ENCODE data around the gene FEM1A.
"Not testable (repeated sequence)": the region's sequence is repeated elsewhere in the genome, so short reads cannot be mapped to it uniquely, and the experiment has no call there.

Gene FEM1A, protein sequence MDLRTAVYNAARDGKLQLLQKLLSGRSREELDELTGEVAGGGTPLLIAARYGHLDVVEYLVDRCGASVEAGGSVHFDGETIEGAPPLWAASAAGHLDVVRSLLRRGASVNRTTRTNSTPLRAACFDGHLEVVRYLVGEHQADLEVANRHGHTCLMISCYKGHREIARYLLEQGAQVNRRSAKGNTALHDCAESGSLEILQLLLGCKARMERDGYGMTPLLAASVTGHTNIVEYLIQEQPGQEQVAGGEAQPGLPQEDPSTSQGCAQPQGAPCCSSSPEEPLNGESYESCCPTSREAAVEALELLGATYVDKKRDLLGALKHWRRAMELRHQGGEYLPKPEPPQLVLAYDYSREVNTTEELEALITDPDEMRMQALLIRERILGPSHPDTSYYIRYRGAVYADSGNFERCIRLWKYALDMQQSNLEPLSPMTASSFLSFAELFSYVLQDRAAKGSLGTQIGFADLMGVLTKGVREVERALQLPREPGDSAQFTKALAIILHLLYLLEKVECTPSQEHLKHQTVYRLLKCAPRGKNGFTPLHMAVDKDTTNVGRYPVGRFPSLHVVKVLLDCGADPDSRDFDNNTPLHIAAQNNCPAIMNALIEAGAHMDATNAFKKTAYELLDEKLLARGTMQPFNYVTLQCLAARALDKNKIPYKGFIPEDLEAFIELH

DNA sequence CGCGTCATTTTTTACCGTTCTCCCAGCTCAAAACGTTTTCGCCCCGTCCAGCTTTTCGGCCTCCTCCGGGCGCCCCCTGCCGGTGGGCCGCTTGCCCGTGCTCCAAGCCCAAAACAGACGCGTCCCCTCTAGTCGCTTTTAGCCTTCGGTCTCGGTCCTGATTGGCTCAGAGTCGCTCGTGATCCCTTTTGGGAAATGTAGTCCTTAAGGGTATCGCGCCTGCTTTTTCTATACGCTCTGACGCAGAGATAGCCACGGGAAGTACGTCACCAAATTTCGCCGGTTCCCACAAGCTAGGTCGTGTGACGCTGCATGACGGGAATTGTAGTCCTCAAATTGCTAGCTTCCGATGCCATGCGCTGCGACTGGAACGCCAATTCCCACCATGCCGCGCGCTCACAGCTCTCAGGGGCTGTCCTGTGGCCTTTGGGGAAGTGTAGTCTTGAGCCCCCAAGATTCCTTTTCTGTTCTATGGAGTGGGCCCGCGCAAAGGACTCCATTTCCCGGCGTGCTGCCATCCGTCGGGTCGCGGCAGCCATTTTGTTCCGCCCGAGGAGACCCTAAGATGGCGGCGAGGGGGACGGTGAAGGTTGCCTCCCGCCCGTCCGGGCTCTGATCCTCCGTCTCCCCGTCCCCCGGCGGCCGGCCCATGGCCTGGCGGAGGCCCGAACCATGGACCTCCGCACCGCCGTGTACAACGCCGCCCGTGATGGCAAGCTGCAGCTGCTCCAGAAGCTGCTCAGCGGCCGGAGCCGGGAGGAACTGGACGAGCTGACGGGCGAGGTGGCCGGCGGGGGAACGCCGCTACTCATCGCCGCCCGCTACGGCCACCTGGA, at the start of gene FEM1A:
Gene FEM1A, plus strand, starts transcription at position 552 of the 836 bp plus-strand sequence. Its CDS starts 121 bp downstream, at position 673.
- DNase-seq = peak; percentile 100

DNA sequence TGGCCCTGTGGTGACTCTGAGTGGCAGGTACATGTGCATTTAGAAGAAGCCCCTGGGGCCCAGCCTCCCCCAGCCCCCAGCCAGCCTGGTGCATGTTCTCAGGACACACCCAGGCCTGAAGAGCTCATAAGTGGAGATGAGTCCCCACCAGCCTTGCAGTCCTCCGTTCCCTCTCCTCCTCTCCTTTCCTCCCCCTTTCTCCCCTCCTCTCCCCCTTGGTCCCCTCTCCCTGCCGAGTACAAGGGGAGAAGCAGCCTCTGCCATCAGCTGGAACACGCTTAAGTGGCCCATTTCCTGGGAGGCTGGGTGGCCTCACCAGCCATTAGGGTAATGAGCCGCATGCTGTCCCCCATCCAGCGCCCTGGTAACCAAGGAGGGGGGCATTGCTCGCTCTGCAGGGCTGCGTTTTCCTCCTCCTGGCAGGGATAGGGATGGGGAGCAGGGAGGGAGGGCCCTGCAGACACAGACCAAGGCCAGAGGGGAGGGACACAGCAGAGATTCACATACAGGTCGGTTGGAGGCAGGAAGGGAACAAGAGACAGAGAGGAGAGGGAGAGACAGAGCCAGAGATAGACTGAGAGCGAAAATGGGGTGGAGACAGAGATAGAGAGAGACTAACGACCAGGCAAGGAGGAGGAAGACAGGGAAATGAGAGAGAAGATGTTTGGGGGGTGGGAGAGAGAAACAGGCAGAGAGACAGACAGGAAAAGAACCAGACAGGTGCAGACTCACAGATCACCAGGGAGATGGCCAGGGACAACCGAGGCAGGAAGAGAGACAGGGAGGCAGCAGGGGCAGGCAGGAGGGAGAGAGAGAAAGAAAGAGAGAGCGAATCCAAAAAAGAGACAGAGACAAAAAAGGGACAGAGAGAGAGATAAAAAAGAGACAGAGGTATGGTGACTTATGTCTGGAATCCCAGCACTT, 48.5 kb upstream of the FEM1A start:
- DNase-seq = no peak

DNA sequence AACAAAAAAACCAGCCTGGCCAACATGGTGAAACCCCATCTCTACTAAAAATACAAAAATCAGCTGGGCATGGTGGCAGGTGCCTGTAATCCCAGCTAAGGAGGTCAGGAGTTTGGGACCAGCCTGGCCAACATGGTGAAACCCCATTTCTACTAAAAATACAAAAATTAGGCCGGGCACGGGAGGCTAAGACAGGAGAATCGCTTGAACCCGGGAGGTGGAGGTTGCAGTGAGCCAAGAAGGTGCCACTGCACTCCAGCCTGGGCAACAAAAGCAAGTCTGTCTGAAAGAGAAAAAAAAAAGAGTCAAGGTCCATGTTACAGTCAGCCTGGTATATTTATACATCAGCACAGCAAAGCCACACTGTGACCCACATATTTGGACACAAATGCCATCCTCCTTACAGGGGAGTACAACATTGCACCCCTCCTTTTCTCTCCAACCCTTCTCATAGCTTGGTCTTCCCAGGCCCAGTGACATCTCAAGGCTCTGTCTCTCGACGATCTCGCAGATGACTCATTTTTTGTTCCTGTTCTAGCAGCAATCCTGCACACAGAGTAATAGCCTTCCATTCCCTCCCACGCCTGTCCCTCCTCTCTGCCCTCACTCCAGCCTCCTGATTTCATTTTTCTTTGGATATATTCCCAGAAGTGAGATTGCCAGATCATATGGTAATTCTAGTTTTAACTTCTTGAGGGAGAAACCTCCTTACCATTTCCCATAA, 46.9 kb upstream of the FEM1A start:
- DNase-seq = no peak

DNA sequence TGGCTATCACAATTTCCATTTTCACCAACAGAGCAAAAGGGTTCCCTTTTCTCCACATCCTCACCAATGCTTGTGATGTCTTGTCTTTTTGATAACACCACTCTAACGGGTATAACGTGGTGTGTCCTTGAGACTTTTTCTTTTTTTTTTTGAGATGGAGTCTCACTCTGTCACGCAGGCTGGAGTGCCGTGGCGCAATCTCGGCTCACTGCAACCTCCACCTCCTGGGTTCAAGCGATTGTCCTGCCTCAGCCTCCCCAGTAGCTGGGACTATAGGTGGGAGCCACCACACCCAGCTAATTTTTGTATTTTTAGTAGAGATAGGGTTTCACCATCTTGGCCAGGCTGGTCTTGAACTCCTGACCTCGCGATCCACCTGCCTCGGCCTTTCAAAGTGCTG, 46.4 kb upstream of the FEM1A start:
- DNase-seq = not testable (repeated sequence)

DNA sequence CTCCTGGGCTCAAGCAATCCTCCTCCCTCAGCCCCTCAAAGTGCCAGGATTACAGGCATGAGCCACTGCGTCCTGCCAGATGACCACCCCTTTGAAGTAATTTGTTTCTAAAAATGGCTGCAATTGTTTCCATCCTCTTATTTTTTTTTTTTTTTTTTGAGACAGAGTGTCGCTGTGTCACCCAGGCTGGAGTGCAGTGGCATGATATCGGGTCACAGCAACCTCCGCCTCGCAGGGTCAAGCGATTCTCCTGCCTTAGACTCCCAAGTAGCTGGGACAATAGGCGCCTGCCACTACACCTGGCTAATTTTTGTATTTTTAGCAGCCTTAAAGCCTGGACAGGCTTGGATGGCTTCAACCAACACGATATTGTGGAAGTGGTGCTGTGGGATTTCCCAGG, 45.5 kb upstream of the FEM1A start:
- no peak for DNase-seq

DNA sequence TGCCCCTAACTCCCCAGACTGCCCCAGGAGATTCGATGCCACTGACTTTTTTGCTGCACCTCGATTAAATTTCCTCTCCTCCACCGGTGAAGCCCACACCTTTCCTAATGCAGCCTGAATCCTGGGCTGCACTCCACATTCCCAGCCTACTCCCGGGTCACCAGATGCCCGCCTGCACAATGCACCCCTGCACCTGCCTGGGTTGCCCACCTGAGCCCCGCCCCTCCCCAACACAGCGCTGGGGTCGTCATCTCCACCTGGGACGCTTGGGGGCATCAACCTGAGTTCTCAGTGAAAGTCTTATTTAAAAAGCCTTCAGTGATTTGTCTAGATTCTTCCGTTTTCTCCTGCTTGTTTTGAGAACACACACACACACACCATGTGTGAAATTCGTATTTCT, 43.3 kb upstream of the FEM1A start:
- DNase-seq = no peak

DNA sequence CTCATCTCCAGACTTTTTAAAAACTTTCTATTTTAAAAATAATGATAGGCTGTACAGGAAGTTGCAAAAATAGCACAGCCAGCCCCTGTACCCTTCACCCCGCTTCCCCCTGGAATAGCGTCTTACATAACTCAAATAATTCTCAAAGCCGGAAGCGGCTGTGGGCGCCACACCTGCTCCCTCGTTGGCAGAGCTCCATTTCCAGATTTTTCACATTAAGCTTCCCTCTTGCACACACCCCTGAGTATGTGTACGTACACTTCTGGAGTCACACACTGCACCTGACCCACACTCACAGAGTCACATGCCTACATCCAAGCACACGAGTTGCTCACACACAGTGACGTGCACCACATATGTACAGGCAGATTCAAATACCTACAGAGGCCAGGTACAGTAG, 42.9 kb upstream of the FEM1A start:
- DNase-seq = no peak

DNA sequence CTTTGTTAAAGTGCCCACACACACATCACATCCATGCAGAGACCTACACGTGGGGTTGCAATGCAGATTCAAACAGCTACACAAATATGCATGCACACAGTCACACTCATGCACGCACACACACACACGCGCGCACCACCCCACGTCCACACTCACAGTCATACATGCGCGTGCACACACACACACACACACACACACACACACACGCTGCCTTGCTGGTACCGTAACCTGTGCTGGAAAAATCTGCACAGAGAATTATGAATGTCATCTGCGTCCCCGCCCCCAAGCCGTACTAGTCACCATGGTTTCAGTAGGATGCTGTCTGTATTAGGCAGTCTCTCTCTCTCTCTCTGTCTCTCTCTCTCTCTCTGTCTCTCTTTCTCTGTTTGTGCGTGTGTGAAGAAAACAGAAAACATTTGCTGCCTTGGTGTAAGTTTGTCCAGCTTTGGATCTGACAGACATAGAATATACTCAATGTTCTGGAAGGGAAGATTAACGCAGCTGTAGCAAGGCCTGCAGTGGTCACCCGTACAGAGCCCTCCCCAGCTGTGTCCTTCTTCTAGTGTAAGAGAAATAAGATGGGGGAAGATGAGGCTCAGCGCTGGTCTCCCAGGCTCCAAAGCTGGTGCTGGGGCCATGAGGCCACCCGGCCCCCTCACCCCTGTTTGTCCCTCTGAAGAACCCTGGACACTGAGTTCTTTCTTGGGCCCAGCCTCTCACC, 41.5 kb upstream of the FEM1A start:
- DNase-seq = no peak

DNA sequence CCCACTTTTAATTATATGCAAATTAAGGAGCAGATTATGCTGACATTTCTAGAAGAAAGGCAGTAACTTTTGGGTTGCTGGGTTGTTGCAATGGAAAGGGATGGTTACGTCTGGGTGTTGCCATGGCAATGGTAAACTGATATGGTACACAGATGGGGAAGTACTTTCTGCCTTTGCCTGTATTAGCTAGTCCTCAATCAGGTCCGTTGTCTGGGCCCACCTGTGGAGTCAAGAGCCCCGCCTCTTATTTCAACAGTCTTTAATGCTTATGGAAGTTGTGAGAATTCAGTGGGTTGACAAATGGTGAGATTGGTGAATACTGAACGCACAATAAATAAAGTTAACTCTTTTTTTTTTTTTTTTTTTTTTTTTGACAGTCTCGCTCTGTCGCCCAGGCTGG, 37.3 kb upstream of the FEM1A start:
- DNase-seq = no peak

DNA sequence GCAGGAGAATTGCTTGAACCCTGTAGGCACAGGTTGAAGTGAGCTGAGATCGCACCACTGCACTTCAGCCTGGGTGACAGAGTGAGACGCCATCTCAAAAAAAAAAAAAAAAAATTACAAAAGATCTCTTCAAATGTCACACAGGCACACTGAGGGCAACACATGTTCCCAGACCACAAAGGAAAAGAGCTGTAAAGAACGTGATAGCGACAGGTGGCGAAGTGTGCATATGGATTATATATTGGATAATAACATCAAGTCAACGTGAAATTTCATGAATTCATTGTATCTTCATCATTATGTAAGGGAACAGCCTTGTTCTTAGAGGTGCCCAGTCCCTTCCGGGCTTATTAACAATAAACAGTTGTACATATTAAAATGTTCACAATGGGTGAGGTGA, 36.1 kb upstream of the FEM1A start:
- no peak for DNase-seq

DNA sequence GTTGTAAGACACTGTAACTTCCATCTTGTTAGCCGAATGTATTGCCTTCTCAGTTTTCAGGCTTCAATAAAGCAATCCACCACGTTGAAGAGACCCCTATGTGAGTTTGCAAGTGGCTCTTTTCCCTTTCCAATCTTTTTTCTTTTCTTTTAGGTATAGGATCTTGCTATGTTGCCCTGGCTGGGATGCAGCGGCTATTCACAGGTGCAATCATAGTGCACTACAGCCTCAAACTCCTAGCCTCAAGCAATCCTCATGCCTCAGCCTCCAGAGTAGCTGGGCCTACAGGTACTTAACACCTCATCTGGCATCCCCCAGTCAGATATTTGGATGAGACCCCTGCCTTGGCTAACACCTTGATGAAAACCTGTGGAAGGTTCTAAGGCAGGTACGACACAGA, 33.5 kb upstream of the FEM1A start:
- no peak for DNase-seq

DNA sequence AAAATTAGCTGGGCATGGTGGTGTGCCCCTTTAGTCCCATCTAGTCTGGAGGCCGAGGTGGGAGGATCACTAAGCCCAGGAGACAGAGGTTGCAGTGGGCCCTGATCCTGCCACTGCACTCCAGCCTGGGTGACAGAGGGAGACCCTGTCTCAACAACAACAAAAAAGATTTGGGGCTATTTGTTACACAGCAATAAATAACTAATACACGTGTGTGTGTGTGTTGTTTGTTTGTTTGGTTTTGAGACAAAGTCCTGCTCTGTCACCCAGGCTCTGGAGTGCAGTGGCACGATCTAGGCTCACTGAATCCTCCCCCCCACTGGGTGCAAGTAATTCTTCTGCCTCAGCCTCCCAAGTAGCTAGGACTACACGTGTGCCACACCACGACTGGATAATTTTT, 32.9 kb upstream of the FEM1A start:
- no peak for DNase-seq

DNA sequence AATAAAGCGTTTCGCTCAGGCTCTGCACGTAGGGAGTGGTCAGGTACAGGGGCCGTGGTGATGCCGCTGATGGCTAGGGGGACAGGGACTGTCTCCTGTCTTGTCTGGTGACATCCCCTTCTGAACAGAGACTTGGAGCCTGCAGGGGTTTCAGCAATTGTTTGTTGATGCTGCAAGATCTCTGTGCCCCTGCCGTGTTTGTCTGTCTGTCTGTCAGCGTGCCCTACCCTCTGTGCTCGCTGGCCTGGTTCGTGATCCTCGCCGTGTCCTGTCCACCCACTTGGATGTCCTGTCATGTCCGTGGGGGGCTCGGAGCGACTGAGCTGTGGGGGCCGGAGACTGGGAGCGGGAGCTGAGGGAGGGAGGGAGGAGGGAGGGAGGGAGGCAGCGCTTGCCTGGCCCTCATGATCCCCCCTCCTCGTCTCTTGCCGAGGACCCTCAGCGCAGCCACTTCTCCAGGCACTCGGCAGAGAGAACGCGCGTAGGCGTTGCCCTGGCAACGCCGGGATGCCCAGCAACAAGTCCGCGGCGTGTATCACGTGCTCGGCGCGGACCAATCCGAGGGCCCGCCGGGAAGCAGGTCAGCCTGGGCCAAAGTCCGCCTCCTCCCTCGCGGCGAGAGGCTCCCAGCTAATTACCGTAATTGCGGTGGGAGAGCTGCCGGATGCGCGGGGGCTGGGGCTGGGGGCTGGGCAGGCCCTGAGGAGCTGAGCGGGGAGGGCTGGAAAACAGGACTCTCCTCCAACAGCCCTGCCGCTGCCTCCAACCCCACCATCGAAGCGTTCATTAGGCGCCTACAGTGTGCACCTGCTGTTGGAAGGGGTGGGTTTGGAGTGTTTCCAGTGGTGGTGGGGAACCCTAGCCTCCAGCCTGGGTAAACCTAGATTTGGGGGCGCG, 31.9 kb upstream of the FEM1A start:
- peak; percentile 56 for DNase-seq

DNA sequence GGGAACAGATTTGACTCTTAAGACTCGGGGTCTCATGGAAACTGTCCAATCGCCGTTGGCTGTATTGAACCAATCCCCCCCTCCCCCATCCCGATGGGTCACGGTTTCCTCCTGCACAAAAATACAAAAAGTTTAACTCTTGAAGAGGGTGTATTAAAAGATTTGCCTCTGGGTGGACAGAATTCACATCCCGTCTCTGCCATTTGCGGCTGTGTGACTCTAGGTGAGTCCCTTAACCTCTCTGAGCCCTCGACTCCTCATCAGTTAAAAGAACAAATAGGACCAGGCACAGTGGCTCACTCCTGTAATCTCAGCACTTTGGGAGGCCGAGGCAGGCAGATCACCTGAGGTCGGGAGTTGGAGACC, 31.3 kb upstream of the FEM1A start:
- DNase-seq = no peak

DNA sequence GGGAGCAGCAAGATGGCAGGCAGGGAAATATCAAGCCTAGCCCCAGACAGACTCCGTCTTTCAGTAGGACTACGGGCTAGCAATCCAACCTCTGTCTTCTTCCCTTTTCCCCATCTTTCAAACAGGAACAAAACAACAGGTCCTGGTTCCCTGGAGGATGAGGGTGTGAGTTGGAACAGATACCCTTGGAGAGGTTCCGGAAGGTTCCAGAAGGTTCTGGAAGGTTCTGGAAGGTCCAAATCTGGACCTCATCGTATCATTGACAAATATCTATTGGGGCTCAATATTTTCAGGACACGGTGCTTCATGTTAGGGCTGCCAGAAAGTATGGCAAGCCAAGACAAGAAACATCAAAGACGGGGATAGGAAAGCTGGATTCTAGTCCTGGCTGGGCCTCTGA, 28.5 kb upstream of the FEM1A start:
- DNase-seq = no peak

DNA sequence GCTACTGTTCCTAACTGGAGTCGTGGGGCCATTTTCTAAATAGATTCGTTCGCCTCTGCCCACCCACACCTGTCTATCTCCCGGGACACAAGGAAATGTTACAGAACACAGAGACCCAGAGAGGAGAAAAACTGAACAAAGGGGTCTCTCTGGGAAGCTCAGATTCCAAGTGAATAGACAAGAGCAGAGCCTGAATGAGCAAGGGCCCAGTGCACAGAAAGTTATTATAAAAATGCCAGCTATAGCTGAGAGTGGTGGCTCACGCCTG, 27.2 kb upstream of the FEM1A start:
- DNase-seq = no peak

DNA sequence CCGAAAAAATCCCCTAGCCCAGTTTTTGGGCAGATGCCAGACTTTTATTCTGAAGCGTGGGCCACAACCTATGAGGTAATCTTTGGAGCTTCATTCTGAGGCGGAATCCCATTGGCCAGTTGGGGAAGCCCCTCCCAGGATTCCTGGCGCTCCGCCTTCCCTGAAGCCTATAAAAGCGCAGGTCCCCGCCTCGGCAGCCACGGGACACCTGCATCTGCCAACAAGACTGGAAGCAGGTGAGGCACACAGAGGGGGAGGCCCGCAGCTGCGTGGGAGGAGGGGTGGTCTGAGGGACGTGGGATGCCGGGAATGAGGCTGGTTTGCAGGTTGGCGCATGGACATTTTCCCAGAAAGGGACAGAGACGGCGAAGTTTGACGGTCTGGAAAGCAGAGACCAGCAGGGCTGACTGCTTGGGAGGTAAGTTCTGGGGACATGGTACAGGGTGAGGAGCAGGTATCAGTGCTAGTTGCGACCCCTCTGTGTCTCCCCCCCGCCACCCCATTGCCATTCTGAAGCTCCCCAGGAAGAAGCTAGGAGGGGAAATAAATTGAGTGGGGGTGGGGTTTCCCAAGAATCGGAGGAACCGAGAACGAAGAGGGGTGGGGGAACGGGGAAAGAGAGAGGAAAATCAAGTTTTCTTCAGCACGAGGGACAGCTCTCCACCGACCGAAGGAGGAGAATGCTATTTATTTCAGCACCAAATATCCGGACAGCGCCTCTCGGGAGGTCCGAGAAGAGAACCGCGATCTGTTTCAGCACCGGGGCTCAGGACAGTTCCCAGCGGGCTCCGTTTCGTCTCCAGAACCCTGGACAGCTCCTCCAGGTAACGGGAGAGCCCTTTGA, 22.4 kb upstream of the FEM1A start:
- DNase-seq = peak; percentile 63

DNA sequence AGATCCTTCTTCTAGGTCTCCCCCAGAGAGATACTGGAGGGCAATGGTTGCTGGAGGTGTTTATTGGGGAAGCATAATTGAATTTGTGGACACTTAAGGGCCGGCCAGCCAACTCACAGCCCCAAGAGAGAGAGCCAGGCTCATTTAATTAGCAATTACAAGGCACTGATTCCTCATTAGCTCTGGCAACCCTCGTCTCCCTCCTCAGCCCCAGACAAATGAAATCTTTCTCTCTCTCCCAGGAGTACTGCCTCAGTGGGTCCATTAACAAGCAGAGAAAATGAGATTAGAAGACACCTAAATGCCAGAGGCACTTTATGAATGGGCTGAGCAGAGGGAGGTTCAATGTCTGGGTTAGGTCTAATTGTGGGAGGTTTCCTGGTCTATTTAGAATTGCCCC, 19.0 kb upstream of the FEM1A start:
- no peak for DNase-seq

DNA sequence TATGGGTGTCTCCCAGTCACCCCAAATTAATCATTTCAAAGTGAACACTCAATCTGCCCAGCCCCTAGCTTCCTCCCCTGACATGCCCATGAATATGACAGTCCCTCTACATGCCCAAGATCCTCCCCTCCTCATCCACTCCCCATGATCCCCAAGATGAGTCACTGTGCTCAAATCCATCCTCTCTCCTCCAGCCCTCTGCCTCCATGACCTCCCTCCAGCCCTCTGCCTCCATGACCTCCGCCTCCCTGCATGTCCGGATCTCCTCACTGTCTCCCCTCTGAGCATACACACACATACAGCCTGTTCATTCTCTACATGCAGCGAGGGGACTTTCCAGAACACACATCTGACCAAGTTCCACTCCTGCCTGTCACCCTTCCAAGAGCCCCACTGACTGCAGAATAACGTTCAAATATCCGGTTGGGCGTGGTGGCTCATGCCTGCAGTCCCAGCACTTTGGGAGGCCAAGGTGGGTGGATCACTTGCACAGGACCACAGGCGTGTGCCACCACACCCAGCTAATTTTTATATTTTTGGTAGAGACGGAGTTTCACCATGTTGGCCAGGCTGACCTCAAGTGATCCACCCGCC, 18.4 kb upstream of the FEM1A start:
- DNase-seq = no peak
